MV-4-11 (cell line): ENCODE data around the gene IREB2.

Experiments used
- DNase-seq: peaks from one replicate; lab custom pipeline; 2025; lab: John Stamatoyannopoulos, UW

The IREB2 gene

DNA sequence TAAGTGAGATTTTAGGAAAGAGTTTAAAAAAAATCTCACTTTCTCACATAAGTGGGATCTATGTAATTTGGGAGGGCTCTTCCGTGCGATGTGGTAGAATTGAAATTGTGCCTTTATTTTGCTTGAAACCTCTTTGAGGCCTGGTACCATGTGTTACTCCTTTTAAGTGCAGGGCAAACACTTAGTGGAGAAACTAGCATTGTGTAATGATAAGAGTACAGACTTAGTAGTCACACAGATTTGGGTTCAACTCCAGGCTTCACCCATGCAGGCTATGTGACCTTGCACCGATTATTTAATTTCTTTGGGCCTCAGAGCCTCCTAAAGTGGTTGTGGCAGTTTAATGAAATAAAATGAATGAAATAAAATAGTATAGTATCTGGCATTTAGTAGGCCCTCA is 104.6 kb downstream of the IREB2 start:
- DNase-seq: no peak

DNA sequence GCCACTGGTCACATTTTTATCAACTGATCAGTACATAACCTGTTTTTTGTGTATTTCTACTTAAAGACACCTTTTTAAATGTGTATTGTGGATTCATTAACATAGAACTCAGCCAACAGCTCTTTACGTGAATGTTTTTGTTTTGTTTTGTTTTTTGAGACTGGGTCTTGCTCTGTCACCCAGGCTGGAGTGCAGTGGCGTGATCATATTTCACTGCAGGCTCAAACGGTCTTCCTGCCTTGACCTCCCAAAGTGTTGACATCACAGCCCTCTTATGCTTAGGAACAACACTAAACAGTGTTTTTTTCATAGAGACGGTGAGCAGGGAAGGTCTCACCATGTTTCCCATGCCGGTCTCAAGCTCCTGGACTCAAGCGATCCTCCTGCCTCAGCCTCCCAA is 112.2 kb downstream of the IREB2 start:
- DNase-seq: no peak

DNA sequence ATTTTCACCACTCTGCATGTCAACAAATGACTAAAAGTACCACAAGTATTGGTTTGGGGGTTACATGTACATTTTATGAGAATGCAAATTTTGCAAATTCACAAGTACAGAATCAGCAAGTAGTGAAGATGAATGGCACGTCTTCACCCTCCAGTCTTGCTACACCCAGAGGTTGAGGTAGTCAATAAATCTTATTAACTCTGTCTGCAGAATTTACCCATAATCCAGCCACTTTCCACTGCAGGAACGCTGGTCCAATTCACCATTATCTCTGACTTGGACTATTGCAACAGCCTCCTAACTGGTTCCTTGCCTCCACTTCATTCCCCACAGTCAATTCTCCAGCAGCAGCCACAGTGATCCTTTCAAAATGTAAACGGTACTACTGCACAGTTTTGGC is 112.8 kb downstream of the IREB2 start:
- DNase-seq: no peak
